ENCODE data around the gene RNF130. TPM values are rescaled to one million over a fixed set of nuclear protein-coding genes. Genes with fewer than 3 reads are reported as not detected.
"Not testable (repeated sequence)": the region's sequence is repeated elsewhere in the genome, so short reads cannot be mapped to it uniquely, and the experiment has no call there.

Gene RNF130
- total RNA-seq, 2 donors from 2014 or later, result 45.6 to 67.2 TPM

GRCh38 chr5:180090098-180090768 lies 18.7 kb upstream of the RNF130 start:
- intact Hi-C loops (cut with DNase I), result loop anchor here in 1 of 2 donors (5.0 kb wide), 1 partner anchor 103 kb away; no protein-coding TSS in a partner anchor
- DNase-seq, result peak; percentile 76
- ATAC-seq, result peak; percentile 92 to 94

- not testable (repeated sequence) for ATAC-seq
- intact Hi-C loops (cut with DNase I), result loop anchor here in 1 of 2 donors (5.0 kb wide), 1 partner anchor 102 kb away; no protein-coding TSS in a partner anchor
Observed at GRCh38 chr5:180089628-180090027, 18.1 kb upstream of the RNF130 start.

GRCh38 chr5:180088561-180088960 lies 17.0 kb upstream of the RNF130 start:
- no peak for DNase-seq
- intact Hi-C loops (cut with DNase I), result no loop called here

More at GRCh38 chr5:180089628-180090027, 18.1 kb upstream of the RNF130 start:
- DNase-seq, result not testable (repeated sequence)

GRCh38 chr5:180086816-180087399 lies 15.3 kb upstream of the RNF130 start:
- intact Hi-C loops (cut with DNase I), result no loop called here
- no peak for ATAC-seq
- no peak for DNase-seq

More at GRCh38 chr5:180088561-180088960, 17.0 kb upstream of the RNF130 start:
- ATAC-seq, result no peak

- intact Hi-C loops (cut with DNase I), result no loop called here
- DNase-seq (no peak), ATAC-seq (no peak)
Observed at GRCh38 chr5:180085837-180086236, 14.3 kb upstream of the RNF130 start.

GRCh38 chr5:180084638-180085561 lies 13.3 kb upstream of the RNF130 start:
- no peak for DNase-seq
- intact Hi-C loops (cut with DNase I), result no loop called here
- no peak for ATAC-seq

GRCh38 chr5:180083529-180084060 lies 12.0 kb upstream of the RNF130 start:
- DNase-seq (no peak), ATAC-seq (no peak)
- intact Hi-C loops (cut with DNase I), result no loop called here

GRCh38 chr5:180082633-180083420 lies 11.3 kb upstream of the RNF130 start:
- intact Hi-C loops (cut with DNase I), result no loop called here
- no peak for ATAC-seq
- DNase-seq, result no peak

GRCh38 chr5:180081481-180081880 lies 9.9 kb upstream of the RNF130 start:
- DNase-seq (no peak), ATAC-seq (no peak)
- intact Hi-C loops (cut with DNase I), result no loop called here

GRCh38 chr5:180080486-180081280 lies 9.1 kb upstream of the RNF130 start:
- no peak for ATAC-seq
- DNase-seq, result no peak
- intact Hi-C loops (cut with DNase I), result no loop called here

- ATAC-seq (no peak), DNase-seq (no peak)
- intact Hi-C loops (cut with DNase I), result no loop called here
Observed at GRCh38 chr5:180079702-180080466, 8.3 kb upstream of the RNF130 start.

- DNase-seq (no peak), ATAC-seq (no peak)
- intact Hi-C loops (cut with DNase I), result no loop called here
Observed at GRCh38 chr5:180078348-180078747, 6.8 kb upstream of the RNF130 start.

GRCh38 chr5:180077594-180078284 lies 6.2 kb upstream of the RNF130 start:
- intact Hi-C loops (cut with DNase I), result no loop called here
- no peak for ATAC-seq

GRCh38 chr5:180075703-180076102 lies 4.1 kb upstream of the RNF130 start:
- DNase-seq (no peak), ATAC-seq (no peak)
- intact Hi-C loops (cut with DNase I), result no loop called here

More at GRCh38 chr5:180077594-180078284, 6.2 kb upstream of the RNF130 start:
- DNase-seq, result no peak

GRCh38 chr5:180074462-180074861 lies 2.9 kb upstream of the RNF130 start:
- DNase-seq (no peak), ATAC-seq (no peak)
- intact Hi-C loops (cut with DNase I), result loop anchor here in 1 of 2 donors (5.0 kb wide), 1 partner anchor 167 kb away; the partner anchor contains the start of gene TBC1D9B

- DNase-seq, result no peak
- intact Hi-C loops (cut with DNase I), result loop anchor here in 1 of 2 donors (5.0 kb wide), 1 partner anchor 165 kb away; the partner anchor contains the start of gene TBC1D9B
- no peak for ATAC-seq
Observed at GRCh38 chr5:180072556-180072955, 997 bp upstream of the RNF130 start.

GRCh38 chr5:180072256-180072548 lies 643 bp upstream of the RNF130 start:
- no peak for DNase-seq
- intact Hi-C loops (cut with DNase I), result loop anchor here in 1 of 2 donors (5.0 kb wide), 1 partner anchor 165 kb away; the partner anchor contains the start of gene TBC1D9B

More at GRCh38 chr5:180072256-180072548, 643 bp upstream of the RNF130 start:
- ATAC-seq, result no peak
